Dedifferentiated amniotic fluid mesenchymal stem cell (primary cell): ENCODE data around the gene USP28.
"Not testable (repeated sequence)": the region's sequence is repeated elsewhere in the genome, so short reads cannot be mapped to it uniquely, and the experiment has no call there.

ENCODE experiments used
- DNase-seq: peaks from one replicate; pipeline ENCODE4 v3.0.0-alpha.2; 2016; ENCODE audit errors: extremely low spot score

The USP28 gene, protein sequence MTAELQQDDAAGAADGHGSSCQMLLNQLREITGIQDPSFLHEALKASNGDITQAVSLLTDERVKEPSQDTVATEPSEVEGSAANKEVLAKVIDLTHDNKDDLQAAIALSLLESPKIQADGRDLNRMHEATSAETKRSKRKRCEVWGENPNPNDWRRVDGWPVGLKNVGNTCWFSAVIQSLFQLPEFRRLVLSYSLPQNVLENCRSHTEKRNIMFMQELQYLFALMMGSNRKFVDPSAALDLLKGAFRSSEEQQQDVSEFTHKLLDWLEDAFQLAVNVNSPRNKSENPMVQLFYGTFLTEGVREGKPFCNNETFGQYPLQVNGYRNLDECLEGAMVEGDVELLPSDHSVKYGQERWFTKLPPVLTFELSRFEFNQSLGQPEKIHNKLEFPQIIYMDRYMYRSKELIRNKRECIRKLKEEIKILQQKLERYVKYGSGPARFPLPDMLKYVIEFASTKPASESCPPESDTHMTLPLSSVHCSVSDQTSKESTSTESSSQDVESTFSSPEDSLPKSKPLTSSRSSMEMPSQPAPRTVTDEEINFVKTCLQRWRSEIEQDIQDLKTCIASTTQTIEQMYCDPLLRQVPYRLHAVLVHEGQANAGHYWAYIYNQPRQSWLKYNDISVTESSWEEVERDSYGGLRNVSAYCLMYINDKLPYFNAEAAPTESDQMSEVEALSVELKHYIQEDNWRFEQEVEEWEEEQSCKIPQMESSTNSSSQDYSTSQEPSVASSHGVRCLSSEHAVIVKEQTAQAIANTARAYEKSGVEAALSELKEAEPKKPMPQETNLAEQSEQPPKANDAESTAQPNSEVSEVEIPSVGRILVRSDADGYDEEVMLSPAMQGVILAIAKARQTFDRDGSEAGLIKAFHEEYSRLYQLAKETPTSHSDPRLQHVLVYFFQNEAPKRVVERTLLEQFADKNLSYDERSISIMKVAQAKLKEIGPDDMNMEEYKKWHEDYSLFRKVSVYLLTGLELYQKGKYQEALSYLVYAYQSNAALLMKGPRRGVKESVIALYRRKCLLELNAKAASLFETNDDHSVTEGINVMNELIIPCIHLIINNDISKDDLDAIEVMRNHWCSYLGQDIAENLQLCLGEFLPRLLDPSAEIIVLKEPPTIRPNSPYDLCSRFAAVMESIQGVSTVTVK

DNA sequence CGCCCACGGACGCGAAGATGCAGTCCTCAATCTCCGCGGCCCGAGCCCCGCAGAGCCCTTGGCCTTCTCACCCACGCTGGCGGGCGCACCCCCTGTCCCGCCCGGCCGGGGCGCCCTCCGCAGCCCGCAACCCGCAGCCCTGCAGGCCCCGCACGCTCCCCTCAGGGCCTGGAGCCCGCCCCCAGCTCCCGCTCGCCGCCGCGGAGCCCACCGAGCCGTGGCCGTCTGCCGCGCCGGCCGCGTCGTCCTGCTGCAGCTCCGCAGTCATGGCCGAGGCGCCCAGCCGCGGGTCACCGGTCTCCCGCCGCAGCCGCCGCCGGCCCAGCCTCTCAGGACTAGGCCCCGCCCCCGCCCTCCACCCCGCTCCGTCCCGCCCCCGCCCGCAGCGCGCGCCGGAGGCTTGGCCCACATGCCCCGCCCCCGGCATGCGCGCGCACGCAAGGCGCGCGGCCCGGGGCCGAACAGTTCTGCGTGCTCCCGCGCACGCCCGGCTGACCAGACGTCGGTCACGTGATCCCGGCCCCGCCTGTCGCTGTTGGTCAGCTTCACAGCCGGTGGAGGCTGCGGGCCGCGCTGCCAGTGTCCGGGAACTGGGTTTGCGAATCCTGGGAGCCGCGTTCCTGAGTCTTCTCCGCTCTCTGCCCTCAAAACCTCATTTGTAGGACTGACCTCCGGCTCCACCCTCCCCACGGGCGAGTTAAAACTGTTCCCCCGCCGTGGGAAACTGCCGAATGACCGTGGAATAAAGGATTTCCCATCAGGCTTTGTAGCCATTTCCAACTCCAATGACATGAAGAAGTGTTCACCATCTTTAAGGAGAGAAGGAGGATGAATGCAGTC lies at the start of gene USP28:
Gene USP28 (minus strand): TSS at position 339 of the 840 bp plus-strand sequence. CDS start 71 bp downstream, at position 268.
- DNase-seq: peak; percentile 92

DNA sequence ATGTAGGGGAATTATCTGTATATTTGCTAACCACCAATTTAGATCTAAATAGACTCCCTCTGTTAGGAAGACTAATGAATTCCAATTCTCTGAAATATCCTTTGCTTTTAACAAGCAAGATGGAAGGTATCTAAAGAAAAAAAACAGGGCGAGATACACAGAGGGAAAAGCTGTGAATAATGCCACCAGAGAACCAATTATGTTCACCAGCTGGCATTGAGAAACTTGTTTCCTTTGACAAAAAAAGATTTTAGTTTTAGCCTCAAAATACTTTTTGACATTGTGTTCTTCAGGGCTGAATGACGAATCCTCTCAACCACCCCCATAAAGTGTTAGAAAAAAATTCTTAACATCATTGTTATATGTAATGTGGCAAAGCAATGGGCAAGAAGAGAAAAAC lies 48.2 kb upstream of the USP28 start:
- DNase-seq: no peak

DNA sequence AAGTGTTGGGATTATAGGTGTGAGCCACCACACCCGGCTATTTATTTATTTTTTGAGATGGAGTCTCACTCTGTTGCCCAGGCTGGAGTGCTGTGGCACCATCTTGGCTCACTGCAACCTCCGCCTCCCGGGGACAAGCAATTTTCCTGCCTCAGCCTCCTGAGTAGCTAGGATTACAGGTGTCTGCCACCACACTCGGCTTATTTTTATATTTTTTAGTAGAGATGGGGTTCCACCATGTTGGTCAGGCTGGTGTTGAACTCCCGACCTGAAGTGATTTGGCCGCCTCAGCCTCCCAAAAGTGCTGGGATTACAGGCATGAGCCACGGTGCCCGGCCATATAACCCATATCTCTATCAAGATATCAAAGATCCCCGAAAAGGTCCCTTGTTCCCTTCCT lies 36.1 kb upstream of the USP28 start:
- DNase-seq: not testable (repeated sequence)

DNA sequence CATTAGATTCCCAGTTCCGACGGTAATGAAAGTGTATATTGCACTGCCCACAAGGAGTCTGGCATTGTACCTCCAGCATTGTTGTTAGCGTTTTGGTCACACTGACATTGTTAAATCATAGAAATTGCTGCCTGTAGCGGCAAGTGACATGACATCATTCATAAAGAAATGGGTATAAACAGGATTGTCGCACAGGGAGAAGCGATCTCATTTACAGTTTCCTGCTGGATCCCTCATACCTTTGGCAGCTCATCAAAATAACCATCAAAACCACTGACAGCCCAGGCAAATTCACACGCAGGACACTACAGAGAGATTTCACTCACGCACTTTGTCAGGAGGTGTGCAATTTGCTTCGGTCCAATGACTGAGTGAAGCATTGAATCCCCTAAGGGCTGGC lies 32.7 kb upstream of the USP28 start:
- DNase-seq: no peak

DNA sequence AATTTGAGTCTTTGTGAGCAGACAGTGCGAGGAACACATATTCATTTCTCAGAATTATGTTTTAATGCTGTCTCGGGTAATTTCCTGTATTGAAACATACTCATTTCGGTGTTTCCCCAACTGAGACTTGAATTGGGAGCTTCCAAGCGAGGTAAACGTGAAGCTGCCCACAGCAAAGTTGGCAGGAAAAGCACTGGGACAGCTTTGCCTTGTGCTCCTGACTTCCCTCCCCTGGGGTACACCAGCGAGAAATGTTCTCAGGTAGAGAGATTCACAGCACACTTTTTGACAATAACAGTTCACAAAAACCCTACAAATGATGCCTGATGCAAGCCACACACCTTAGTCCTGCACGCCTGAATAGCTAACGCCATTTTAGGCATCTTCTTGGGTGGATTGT lies 32.3 kb upstream of the USP28 start:
- no peak for DNase-seq

DNA sequence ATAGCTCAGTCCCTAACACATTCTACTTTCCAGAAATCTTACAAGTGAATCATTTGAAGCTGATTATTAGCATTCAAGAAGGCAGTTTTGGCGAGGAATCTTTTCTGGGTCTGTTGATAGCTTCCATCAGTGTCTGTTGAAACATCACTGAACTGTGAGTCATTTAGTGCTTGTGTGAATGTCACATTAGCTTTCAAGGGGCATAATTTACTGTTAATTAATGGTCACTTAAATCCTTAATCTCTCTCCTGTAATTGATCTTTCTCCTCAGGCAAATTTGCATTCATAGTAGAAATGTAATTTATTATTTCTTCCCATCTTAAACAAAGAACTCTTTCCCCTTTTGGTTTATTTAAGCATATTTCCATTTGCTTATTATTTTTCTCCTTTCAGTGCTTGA lies 31.8 kb upstream of the USP28 start:
- no peak for DNase-seq

DNA sequence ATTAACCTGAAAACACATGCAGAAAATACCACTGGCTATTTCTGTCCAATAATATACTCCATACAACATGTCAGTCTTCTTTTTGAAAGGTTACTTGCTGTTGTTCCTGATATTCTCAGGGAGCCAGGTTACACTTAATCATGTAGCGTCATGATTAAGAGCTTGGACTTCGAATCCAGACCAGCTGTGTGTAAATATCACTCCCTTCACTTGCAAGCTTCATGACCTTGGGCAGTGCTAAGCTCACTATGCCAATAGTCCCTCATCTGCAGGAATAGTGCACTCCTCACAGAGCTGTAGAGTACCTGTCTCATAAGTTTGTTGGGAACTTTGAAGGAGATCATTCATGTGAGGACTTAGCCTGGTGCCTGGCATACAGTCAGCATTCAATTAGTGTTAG lies 31.1 kb upstream of the USP28 start:
- DNase-seq: no peak

DNA sequence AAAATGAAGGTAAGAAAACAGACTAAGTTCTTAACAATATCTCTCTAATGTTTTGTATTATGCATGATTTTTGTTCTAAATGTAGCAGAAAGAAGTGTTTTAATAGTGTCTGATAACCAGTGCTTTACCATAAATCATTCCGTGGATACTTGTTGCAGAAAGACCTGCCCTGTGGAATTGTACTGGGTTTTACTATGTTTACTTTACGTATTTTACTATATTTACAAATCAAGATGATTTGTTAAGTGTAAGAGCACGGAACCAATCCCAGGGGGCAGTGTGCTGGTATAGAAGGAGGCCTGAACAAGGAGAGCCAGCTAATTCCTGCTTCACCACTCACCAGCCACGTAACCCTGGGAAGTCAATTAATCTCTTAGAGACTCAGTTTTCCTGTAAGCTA lies 30.7 kb upstream of the USP28 start:
- no peak for DNase-seq

DNA sequence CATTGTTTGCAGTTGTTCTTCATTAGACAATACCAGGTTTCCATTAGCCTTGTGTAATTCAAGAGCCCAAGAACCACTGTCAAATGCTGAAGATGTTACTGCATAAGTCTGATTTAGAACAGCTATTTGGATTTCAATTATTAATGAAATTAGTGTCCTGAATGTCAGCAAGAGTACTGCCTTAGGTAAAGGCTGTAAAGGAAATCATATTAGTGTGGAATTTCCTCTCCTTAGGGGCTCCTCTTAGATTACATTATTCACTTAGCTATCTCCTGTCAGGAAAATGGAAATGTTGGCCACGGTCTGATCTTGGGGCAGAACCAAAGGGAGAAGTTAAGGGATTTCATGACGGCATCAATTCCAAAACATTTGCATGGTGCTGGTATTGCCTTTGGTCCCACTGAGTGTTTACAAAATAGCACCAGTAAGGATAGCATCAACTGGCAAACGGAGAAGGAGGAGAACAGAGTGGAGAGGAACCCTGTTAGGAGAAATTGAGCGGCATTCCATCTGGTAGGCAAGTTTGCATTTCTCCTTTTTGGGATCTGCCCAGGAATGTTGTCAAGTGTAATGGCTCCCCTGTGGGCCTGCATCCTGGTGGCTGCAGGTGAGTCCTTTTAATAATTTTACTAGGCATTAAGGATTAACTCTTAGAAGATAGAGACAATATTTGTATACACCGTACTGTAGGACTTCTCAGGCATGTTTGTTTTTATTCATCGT lies 29.2 kb upstream of the USP28 start, which contains the start of gene HTR3B:
Gene HTR3B (plus strand): TSS at position 418 of the 723 bp plus-strand sequence. CDS start 138 bp downstream, at position 556.
- no peak for DNase-seq

DNA sequence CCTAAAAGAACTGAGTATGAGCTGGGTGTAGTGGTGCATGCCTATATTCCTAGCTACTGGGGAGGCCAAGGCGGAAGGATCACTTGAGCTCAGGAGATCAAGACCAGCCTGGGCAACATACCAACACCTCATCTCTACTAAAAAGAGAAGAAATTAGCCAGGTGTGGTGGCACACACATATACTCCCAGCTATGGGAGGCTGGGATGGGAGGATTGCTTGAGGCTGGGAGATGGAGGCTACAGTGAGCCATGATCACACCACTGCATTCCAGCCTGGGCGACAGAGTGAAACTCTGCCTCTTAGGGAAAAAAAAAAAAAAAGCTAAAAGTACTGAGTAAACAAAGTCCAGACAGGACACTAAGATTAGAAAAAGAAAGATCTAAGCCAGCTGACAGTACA lies 25.8 kb upstream of the USP28 start:
- no peak for DNase-seq

DNA sequence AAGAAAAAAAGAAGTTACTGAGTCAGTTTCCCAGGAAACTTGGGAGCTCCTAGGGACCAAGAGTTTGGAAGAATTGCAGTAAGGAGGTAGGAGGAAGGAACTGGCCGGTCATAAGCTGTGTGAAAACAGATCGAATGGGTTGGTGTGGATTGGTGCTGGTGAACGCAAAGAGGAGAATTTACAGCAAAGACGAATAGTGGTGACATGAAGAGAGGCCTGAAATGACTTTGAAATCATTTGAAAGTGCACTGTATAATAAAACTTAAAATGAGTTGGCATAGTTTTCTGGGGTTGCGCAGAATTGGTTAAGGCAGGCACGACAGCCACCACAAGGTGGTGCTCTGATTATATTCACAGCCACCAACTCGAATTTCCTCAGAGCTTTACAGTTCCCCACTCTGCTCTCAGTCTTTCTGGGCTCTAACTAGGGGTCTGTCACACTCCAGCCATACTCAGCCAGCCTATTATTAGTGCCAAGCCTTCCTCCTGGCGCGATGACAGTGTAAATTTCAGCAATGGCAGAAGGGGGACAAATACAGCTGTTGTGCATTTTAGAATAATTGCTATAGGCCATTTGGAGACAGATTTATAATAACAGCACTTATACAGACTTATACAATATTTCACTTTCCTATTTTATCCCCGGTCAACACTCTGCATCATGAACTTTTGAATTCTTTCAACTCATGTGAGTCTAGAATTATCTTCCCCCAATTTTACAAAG lies 20.9 kb upstream of the USP28 start:
- peak; percentile 23 for DNase-seq

DNA sequence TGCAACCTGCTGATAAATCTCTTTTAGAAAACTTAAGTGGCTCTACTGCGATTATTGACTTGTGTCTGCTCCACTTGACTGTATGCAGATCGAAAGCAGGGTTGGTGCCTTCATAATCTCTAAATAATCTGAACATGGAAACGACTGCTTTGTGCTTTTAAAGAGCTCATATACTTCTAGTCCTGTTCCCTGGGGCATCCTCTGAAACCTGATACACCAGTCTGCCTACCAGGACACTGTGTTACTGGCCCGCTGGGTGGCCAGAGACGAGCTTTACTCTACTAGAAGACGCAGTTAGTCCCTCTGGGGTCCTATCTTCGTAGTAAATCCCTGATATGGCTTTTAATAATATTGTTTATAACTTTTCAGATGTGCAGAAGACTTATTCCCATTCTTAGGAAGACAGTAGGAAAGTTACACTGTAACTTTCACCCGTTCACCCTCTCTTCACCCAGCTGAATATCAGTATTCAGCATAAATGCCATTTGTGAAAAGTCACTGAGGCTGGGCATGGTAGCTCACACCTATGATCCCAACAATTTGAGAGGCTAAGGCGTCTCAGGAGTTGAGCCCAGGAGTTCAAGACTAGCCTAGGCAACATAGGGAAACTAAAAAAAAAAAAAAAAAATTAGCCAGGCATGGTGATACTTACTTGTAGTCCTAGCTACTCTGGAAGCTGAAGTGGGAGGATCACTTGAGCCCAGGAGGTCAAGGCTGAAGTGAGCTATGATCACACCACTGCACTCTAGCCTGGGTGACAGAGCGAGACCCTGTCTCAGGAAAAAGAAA lies 20.2 kb upstream of the USP28 start:
- DNase-seq: no peak

DNA sequence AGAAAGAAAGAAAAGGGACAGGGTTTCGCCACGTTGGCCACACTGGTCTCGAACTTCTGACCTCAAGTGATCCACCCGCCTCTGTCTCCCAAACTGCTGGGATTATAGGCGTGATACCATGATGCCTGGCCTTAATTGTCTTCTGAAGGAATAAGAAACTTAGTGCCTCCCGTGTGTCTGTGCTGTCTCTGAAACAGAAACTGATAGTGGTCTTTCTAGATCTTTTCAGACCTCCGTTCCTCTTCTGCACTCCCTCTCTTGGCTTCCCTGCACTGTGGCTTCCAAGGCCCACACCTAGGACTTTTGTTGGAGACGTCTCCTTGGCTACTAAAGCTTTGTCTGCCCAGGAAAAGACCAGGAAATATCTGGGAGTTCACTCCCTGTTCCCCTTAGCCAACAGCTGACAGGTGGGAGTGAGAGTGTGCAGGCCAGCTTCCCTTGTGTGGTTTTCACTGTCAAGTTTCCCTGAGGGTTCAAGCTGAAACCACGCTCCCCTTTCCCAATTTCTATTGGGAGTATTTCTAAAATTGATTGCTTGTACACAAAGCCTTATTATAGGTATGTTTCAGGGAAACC lies 19.1 kb upstream of the USP28 start:
- DNase-seq: no peak

DNA sequence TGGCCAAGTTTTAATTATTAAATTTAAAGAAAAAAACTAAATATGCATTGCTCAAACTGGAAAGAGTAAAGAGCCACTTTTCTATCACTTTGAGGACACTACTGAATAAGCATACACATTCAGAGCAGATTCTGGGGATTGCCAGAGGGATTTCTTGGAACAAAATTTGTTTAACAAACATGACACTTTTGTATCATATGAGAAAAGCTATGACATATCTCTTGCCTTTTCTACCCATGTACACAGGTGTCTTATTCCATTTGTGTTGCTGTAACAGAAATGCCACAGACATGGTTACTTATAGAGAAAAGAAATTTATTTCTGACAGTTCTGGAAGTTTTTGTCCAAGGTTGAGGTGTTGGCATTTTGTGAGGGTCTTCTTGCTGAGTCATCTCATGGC lies 13.5 kb upstream of the USP28 start:
- no peak for DNase-seq

DNA sequence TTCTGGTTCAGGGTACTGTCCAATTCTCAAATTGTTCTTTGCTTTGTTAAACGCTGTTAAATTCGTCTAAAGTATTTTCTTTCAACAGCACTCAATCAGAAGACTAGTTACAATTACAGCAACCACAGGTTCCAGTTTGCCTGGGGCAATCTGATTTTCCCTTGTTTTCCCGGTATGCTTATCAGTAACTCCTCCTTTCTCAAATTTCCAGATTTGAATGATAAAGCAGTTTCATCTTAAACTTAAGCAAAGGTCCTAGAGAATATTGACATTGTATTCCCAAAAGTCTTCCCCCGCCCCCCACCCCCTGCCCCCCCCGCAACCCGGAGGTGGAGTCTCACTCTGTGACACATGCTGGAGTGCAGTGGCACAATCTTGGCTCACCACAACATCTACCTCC lies 10.5 kb upstream of the USP28 start:
- DNase-seq: no peak

DNA sequence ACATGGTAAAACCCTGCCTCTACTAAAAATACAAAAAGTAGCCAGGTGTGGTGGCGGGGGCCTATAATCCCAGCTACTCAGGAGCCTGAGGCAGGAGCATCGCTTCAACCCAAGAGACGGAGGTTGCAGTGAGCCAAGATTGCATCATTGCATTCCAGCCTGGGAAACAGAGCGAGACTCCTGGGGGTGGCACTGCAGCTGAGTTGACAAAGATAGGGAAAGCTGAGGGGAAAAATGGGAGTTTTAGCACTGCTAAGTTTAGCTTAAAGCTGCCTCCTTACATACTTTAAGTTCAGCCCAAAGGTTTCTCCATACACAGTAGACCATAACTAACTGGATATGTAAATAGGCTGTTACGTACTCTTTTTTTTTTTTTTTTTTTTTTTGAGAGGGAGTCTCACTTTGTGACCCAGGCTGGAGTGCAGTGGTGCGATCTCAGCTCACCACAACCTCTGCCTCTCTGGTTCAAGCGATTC lies 9.0 kb upstream of the USP28 start:
- DNase-seq: no peak

DNA sequence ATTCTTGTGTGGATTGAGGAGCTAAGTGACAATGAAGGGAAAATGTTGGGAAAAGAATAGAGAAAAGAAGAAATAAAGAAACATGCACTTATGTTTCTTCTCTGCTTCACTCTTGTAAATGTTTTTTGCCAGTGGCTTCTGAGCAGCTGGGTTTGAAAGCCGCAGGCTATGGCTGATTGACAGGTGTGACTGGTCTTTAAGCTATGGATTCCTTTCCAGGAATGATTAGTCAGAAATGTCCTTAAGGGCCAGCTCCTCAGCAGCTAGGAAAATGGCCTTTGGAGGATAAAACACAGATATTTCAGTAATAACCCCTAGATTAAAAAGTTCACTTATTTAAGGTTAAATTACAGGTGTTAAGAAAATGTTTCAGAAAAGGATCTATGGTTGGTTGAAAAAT lies 6.5 kb upstream of the USP28 start:
- DNase-seq: no peak

DNA sequence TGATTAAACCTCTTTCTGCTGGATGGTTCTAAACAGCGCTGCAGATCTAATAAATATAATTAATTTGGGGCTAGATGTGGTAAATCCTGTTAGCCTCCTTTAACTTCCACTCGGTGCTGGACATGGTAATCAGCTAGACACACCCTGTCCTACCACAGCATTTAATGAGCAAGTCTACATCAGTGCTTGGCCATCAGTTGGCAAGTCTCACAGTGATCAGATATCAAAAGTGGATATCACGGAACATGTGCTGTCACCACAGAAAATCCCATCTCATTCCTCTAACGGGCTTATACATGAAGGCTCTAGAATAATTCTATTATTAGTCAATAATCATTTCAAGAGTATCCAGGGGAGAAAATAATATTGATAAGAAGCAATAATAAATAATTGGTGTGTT lies 5.6 kb upstream of the USP28 start:
- no peak for DNase-seq

DNA sequence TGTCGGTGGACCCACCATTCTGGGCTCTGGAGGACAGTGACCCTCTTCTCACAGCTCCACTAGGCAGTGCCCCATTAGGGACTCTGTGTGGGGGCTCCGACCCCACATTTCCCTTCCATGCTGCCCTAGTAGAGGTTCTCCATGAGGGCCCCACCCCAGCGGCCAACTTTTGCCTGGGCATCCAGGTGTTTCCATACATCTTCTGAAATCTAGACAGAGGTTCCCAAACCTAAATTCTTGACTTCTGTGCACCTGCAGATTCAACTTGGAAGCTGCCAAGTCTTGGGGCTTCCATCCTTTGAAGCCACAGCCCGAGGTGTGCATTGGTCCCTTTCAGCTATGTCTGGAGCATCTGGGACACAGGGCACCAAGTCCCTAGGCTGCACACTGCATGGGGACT lies 4.1 kb upstream of the USP28 start:
- not testable (repeated sequence) for DNase-seq
